Cerebellar cortex (tissue), 1 donor: ENCODE measurements around the gene PEX5L.
"Not testable (repeated sequence)": the region's sequence is repeated elsewhere in the genome, so short reads cannot be mapped to it uniquely, and the experiment has no call there.

Experiments
- DNase-seq: peaks from one replicate; pipeline ENCODE4 v3.0.0-alpha.2; 2015; ENCODE audit warnings: low spot score

PEX5L gene

DNA sequence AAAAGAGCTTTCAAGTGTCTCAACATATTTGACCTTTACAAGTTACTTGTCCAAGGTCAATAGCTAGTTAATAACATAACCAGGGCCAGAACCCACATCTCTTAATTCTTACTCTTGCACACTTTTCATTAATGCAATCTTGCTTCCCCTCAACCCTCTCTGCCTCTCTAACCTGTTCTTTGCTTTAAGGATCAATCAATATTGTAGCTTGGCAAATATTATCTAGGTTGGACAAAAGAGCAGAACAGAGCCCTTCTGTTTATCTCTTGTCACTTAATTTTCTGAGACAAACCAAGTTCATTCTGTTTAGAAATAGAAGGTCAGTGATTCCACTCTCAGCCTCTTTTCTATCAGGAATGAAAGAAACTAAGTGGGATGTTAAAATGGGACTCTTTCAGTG is 203.4 kb downstream of the PEX5L start:
- DNase-seq = no peak

DNA sequence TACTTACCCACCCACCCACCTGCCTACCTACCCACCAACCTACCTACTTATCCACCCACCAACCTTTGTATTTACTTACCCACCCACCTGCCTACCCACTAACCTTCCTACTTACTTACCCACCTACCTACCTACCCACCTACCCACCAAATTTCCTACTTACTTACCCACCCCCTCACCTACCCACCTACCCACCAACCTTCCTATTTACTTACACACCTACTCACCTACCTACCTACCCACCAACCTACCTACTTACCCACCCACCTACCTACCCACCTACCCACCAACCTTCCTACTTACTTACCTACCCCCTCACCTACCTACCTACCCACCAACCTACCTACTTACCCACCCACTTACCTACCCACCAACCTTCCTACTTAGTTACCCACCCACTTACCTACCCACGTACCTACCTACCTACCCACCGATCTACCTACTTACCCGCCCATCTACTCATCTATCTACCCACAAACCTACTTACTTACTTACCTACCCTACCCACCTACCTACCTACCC is 204.3 kb downstream of the PEX5L start:
- no peak for DNase-seq

DNA sequence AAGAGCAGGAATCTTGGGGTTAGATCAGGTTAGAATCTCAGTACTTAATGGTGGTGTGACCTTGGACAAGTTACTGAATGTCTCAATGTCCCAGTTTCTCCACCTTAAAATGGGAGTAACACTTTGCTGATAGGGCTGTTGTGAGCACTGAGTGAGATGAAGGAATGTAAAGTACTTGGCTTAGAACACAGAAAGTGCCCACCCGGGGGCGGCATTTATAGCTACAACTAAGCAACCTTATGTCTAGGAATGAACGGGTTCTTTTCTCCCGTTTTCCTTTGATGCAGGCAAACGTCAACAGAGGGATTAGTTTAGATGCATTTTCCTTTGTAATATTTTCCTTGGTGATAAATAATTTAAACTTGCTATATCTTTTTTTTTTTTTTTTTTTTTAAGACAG is 207.3 kb downstream of the PEX5L start:
- DNase-seq = no peak

- DNase-seq = no peak
These were observed 208.0 kb downstream of the PEX5L start for GRCh38 chr3:179828738-179829137.

DNA sequence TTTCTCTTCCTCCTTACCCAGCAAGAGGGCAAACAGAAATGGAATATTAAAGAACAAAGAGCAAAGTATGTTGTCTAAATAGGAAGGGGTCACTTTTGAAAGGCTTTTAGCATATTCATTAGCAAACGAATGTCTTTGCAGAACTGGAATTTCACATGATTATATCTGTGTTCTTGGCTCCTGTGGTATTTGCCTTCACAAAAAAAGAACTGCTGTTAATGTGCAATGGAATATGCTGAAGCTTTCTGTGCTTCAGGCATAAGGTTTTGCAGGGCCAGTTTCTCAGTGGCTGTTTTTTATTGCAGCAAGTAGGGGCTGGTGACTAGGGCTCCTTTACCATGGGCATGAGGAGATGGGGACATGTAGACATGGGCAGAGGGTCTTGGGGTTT is 210.5 kb downstream of the PEX5L start:
- no peak for DNase-seq

DNA sequence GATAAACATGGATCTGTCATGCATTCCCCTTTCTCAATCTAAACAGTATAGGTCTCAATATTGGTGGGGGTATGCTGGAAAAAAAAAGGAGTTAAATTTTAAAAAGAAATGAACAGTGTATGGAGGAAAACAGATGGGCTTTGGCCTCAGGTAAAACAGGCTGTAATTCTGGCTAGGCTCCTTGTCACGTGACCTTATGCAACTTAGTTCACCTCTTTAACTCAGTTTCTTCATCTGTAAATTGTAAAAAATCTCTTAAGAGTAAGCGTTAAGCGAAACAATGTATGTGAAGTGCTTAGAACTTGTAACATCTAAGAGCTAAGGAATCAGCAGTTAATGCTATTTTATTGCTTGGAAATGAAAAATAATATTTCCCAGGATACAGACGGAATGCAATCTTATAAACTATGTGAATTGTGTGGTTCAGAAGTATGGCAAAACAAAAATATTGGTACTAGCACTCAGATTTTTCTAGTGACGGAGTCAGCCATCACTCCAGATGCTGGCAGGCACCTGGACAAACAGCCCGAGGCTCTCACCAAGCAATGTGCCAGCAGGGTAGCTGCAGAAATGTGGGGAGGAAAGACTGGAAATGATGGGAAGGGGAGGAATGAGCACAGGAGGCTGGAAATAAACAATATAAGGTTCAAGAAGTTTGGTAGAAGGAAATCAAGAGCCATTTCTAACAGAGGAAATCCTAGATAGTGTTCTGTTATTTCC is 211.1 kb downstream of the PEX5L start:
- no peak for DNase-seq

DNA sequence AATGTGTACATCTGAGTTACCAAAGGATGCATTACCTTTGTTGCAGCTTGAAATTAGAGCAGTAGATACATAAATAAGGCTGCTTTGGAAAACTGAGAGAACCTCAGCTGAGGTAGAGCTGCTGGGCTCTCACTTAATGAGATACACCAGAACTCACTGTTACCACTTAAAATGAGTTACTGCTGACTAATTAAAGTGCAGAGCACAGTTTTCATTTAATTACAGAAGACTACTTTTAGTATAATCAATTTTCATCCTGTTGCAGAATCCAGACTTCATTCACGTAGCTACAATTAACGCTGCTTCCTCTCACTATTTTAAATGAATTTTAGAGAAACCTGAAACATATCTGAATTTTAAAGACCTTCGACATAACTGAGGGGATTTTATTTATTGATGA is 214.4 kb downstream of the PEX5L start:
- DNase-seq = no peak

DNA sequence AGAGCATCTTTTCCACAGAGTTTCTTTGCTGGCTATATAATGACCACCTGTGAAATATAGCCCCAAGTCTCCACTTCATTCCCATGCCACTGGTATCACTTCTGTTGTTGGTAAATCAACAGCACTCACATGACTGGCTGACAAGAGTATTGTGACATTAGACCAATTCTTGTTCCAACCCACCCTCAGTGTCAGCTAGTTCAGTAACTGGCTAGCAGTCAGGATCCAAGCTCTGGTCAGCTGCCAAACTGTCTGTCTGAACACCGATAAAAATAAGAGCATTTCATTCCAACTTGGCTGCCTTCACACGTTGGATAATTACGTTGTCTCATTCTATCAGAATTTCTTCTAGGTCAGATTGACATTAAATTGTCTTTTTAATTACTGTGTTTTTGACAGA is 217.4 kb downstream of the PEX5L start:
- DNase-seq = no peak

DNA sequence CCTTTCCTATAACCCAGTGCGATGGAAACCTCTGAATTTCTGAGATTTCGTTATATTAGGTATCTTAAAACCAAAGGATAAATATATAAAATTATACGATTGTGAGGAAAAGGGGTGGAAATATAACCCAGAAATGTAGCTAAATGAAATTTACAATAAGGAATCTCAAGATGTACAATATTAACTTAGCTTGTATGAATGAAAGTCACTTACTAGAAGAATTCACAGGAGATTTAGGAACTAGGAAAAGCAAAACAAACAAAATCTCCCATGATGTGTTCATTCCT is 224.7 kb downstream of the PEX5L start:
- no peak for DNase-seq

GRCh38 chr3:179811321-179812095 is 225.2 kb downstream of the PEX5L start:
- DNase-seq = peak; percentile 42

GRCh38 chr3:179809639-179810038 is 227.1 kb downstream of the PEX5L start:
- no peak for DNase-seq

- no peak for DNase-seq
These were observed 229.1 kb downstream of the PEX5L start for GRCh38 chr3:179807588-179807987.

GRCh38 chr3:179806177-179806576 is 230.6 kb downstream of the PEX5L start:
- no peak for DNase-seq

GRCh38 chr3:179801856-179802255 is 234.9 kb downstream of the PEX5L start:
- DNase-seq = no peak

- no peak for DNase-seq
These were observed 235.5 kb downstream of the PEX5L start for GRCh38 chr3:179801263-179801662.

DNA sequence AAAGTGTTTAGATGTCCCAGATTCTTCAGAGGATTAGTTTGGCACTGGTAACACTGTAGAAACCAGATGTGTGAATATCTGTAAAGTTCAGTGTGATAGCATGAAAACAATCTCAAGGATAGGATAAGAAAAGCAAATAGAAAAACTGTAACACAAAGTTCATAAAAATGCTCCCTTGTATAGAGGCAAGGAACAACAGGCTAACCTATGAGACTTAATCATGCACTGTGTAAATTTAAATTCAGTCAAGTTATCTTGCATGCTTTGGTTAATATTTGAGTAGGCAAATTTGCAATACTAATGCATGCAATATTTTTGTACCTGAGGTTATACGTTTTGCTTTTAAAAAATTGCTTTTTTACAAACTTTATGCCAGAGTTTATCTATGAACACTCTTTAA is 239.5 kb downstream of the PEX5L start:
- no peak for DNase-seq

DNA sequence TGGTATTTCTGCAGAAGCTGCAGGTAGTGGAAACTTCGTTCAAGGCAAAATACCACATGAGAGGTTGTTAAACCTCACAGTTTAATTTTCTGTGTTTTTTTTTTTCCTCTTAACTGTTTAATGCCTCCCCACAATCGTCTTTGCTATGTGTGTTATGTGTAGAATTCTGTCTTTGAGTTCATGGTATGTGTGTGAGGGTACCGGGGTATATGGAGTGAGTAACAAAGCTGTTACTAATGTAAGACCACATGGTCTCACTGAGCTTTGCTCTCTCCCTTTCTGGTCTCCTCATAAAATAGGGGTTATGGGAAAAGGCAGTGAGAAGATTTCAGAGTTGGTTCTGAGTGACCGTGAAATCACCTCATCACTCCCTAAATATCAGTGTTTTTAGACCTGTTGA is 240.3 kb downstream of the PEX5L start:
- no peak for DNase-seq

- DNase-seq = no peak
These were observed 242.4 kb downstream of the PEX5L start for GRCh38 chr3:179794355-179794754.

DNA sequence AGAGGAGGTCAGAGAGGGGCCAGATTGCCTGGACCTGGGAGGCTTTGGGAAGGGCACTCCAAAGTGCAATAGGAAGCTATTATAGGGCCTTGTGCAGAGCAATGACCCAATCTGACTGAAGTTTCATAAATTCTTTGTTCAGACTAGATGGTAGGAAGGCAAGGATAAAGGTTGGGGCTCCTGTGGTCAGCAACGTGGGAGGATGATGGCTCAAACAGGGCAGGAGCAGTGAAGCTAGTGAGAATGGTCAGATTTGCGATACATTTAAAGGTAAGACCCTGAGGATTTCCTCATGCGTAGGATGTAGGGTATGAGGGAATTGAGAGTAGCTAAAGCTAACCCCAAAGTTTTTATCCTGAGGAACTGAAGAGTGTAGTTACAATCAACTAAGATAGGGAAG is 244.9 kb downstream of the PEX5L start:
- no peak for DNase-seq

GRCh38 chr3:179788996-179789395 is 247.7 kb downstream of the PEX5L start:
- DNase-seq = no peak

DNA sequence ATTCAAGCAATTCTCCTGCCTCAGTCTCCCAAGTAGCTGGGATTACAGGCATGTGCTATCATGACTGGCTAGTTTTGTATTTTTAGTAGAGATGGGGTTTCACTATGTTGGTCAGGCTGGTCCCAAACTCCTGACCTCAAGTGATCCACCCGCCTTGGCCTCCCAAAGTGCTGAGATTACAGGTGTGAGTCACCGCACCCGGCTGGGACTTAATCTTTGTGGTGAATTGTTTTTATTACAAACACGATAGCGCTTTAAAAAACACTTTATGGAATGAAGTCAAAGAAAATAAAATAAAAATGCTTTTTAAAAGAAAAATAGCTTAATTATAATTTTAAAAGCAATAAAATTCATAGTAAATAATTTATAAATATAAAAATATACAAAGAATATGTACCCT is 253.9 kb downstream of the PEX5L start:
- DNase-seq = not testable (repeated sequence)

GRCh38 chr3:179775416-179776122 is 261.2 kb downstream of the PEX5L start:
- DNase-seq = no peak

DNA sequence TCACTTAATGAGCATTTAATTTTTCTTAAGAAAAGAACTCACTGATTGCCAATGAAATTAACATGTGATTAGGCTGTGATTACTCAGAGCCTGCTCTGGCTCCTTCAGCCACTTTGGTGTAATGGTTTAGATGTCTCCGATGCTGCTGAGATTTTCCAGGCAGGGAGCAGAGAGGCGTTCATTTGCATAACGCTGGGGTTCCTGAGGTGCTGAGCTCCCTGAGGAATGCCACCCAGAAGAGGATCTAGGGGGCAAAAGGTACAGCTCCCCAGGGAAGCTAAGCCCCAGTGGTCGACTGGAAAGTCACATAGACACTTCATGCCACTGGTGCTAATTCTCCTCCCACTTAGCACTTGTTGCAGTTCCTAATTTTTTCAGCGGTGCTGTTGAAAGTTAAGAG is 264.4 kb downstream of the PEX5L start:
- DNase-seq = no peak
